Measurements from ENCODE around the gene ZNF18. TPM values are rescaled to one million over a fixed set of nuclear protein-coding genes. Genes with fewer than 3 reads are reported as not detected.
"Not testable (repeated sequence)": the region's sequence is repeated elsewhere in the genome, so short reads cannot be mapped to it uniquely, and the experiment has no call there.

The ZNF18 gene
- total and polyA plus RNA-seq, 2 donors, result 5.6 to 15.8 TPM

DNA sequence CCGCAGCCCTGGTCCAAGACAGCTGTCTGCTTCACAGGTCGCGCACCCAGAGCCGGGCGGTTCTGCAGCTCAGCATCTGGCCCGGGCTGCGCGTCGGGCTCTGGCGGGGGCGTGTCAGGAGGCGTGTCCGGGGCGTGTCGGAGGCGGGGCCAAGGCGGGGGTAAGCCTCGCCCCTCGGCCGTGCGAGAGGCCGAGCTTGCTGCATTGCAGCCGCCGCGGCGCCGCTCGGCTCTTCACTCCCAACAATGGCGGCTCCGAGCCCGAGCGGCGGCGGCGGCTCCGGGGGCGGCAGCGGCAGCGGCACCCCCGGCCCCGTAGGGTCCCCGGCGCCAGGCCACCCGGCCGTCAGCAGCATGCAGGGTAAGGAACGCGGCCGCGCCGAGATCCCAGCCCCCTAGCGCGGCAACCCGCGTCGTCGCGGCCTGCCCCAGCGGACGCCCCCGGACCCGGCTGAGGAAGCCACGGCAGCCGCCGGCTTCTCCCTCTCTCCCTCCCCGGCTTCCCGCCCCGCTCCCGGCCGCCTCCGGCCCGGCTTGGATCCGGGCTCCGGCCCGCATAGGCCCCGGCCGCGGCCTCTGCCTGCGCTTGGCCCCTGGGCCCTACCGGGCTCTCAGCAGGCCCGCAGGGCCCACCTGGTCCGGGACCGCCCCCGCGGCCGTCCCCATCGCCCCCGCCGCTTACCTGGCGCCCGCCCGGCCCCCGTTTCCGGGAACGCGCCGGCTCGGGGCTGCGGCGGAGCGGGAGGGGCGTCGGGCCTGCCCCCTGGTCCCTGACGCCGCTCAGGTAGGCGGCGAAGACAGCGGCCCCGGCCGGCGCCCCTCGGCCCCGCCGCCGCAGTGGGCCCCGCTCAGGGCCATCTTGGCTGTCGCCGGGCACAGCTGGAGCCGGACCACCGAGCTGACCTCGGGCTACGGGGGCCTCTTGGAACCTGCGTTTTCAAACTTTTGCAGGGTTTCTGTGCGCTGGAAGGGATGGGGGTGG is 23.7 kb upstream of the ZNF18 start, which contains the start of gene MAP2K4:
Gene MAP2K4, plus strand, starts transcription at position 236 of the 981 bp plus-strand sequence. Its CDS starts 10 bp downstream, at position 246.
- Histone ChIP-seq H3K36me3 (ENCODE audit: insufficient read depth) (no peaks in the 10 kb centered on the region), H3K4me3 (ENCODE audit: low read depth, low read length) (peak within 1 kb of the TSS; percentile 100), H3K4me1 (ENCODE audit: insufficient read depth) (no peaks in the 10 kb centered on the region), H3K27ac (ENCODE audit: low read depth) (peak within 1 kb of the TSS; percentile 94)
- WGBS, result under 1% methylated on average over 123 of the region's 123 CpGs
- DNase-seq (ENCODE audit: extremely low spot score), result peak; percentile 60

DNA sequence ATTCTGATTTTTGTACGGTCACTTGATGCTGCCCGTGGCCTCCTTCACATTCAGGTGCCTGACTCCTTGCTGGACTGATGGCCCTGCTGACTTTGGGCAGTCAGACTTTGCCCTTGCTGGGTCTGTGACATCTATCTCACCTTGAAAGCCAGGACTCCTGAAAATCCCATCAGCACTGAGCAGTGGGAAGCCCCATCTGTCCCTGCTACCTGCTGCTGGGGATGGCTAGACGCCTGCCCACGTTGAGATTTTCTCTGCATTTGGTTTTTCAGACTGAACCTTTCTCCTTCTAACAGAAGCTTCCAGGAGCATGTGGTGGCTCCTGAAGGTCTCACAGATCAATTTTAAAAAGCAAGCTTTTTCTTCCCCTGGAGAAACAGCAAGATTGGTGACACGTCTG is 10.2 kb upstream of the ZNF18 start:
- H3K4me3 ChIP-seq (ENCODE audit: low read depth, low read length), result no peak overlapping the region

GRCh38 chr17:11999696-12000095 is 2.4 kb upstream of the ZNF18 start:
- Histone ChIP-seq H3K27ac (ENCODE audit: low read depth) (no peak overlapping the region), H3K4me3 (ENCODE audit: low read depth, low read length) (no peak overlapping the region), H3K36me3 (ENCODE audit: insufficient read depth) (no peaks in the 10 kb centered on the region), H3K4me1 (ENCODE audit: insufficient read depth) (no peaks in the 10 kb centered on the region)
- WGBS, result 85% methylated on average over 5 of the region's 5 CpGs
- DNase-seq (ENCODE audit: extremely low spot score), result no peak

More for the DNA sequence above, 10.2 kb upstream of the ZNF18 start:
- no peak overlapping the region for H3K27ac ChIP-seq (ENCODE audit: low read depth)
- H3K36me3 ChIP-seq (ENCODE audit: insufficient read depth), result no peaks in the 10 kb centered on the region
- no peak for DNase-seq (ENCODE audit: extremely low spot score)
- H3K4me1 ChIP-seq (ENCODE audit: insufficient read depth), result no peaks in the 10 kb centered on the region
- WGBS, result 86% methylated on average over 5 of the region's 5 CpGs

- Histone ChIP-seq H3K4me1 (ENCODE audit: insufficient read depth) (no peaks in the 10 kb centered on the region), H3K27ac (ENCODE audit: low read depth) (no peak overlapping the region), H3K36me3 (ENCODE audit: insufficient read depth) (no peaks in the 10 kb centered on the region), H3K4me3 (ENCODE audit: low read depth, low read length) (peak overlapping the region; percentile 82)
- DNase-seq (ENCODE audit: extremely low spot score), result no peak
- WGBS, result 65% methylated on average over 4 of the region's 4 CpGs
Measured at GRCh38 chr17:11997972-11998233, 628 bp upstream of the ZNF18 start.

DNA sequence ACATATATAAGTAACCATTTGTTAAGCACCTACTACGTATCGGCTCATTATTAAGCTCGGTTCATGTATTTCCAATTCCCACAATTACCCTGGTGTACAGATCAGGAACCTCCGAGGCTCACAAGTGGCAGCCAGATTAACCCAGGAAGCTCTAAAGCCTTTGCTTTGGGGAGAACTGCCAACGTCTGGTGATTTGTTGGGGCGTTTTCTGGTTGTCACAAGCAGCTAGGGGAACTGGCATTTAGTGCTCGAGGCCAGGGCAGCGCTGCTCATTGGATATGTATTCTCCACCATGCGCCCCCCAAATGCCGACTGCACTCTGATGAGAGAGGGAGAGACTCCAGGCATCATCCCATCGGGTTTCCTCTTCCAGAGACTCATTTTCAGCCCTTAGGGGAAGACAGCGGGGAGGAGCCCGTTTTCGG is 541 bp downstream of the ZNF18 start:
- DNase-seq (ENCODE audit: extremely low spot score), result peak; percentile 5
- H3K4me1 ChIP-seq (ENCODE audit: insufficient read depth), result no peaks in the 10 kb centered on the region
- peak overlapping the region; percentile 92 for H3K27ac ChIP-seq (ENCODE audit: low read depth)
- no peaks in the 10 kb centered on the region for H3K36me3 ChIP-seq (ENCODE audit: insufficient read depth)
- peak overlapping the region; percentile 82 for H3K4me3 ChIP-seq (ENCODE audit: low read depth, low read length)
- under 1% methylated on average over 14 of the region's 14 CpGs for WGBS

GRCh38 chr17:11991461-11991860 is 5.8 kb downstream of the ZNF18 start:
- 67% methylated on average over 4 of the region's 4 CpGs for WGBS
- Histone ChIP-seq H3K36me3 (ENCODE audit: insufficient read depth) (no peaks in the 10 kb centered on the region), H3K27ac (ENCODE audit: low read depth) (no peak overlapping the region), H3K4me1 (ENCODE audit: insufficient read depth) (no peaks in the 10 kb centered on the region), H3K4me3 (ENCODE audit: low read depth, low read length) (no peak overlapping the region)
- DNase-seq (ENCODE audit: extremely low spot score), result no peak

GRCh38 chr17:11990363-11990983 is 6.8 kb downstream of the ZNF18 start:
- WGBS, result 83% methylated on average over 7 of the region's 7 CpGs
- H3K4me1 ChIP-seq (ENCODE audit: insufficient read depth), result no peaks in the 10 kb centered on the region
- DNase-seq (ENCODE audit: extremely low spot score), result no peak
- H3K36me3 ChIP-seq (ENCODE audit: insufficient read depth), result no peaks in the 10 kb centered on the region
- H3K27ac ChIP-seq (ENCODE audit: low read depth), result no peak overlapping the region
- no peak overlapping the region for H3K4me3 ChIP-seq (ENCODE audit: low read depth, low read length)

DNA sequence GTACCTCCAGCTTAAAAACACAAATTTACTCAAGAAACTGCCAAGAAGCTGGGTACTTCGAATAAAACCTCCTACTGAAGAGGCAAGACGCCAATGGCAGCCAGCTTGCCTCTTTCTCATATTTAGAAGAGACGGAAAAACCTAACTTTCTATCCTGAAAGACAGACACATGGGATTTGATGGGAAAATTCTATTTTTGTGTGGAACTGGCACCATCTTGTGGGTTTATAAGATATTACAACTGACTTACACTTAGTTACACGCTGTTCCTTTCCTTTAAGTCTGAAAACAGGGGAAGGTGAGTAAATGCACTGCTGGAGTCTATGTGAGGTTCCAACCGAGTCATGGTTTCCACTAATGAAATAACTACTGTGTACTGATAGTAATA is 10.3 kb downstream of the ZNF18 start:
- Histone ChIP-seq H3K4me1 (ENCODE audit: insufficient read depth) (no peaks in the 10 kb centered on the region), H3K27ac (ENCODE audit: low read depth) (no peak overlapping the region), H3K36me3 (ENCODE audit: insufficient read depth) (peaks cover 2% of the 10 kb centered on the region), H3K4me3 (ENCODE audit: low read depth, low read length) (no peak overlapping the region)
- 29% methylated on average over 5 of the region's 5 CpGs for WGBS
- peak; percentile 32 for DNase-seq (ENCODE audit: extremely low spot score)

- no peak overlapping the region for H3K27ac ChIP-seq (ENCODE audit: low read depth)
- DNase-seq (ENCODE audit: extremely low spot score), result no peak
- 90% methylated on average over 4 of the region's 4 CpGs for WGBS
- H3K4me3 ChIP-seq (ENCODE audit: low read depth, low read length), result no peak overlapping the region
- H3K36me3 ChIP-seq (ENCODE audit: insufficient read depth), result peaks cover 4% of the 10 kb centered on the region
- no peaks in the 10 kb centered on the region for H3K4me1 ChIP-seq (ENCODE audit: insufficient read depth)
Measured at GRCh38 chr17:11986179-11986941, 10.9 kb downstream of the ZNF18 start.

- no peak overlapping the region for H3K4me3 ChIP-seq (ENCODE audit: low read depth, low read length)
- WGBS, result 97% methylated on average over 4 of the region's 4 CpGs
- DNase-seq (ENCODE audit: extremely low spot score), result no peak
- no peak overlapping the region for H3K27ac ChIP-seq (ENCODE audit: low read depth)
- H3K4me1 ChIP-seq (ENCODE audit: insufficient read depth), result no peaks in the 10 kb centered on the region
- peaks cover 4% of the 10 kb centered on the region for H3K36me3 ChIP-seq (ENCODE audit: insufficient read depth)
Measured at GRCh38 chr17:11981862-11982261, 15.4 kb downstream of the ZNF18 start.

GRCh38 chr17:11980813-11981212 is 16.5 kb downstream of the ZNF18 start:
- Histone ChIP-seq H3K27ac (ENCODE audit: low read depth) (no peak overlapping the region), H3K36me3 (ENCODE audit: insufficient read depth) (peaks cover 4% of the 10 kb centered on the region), H3K4me3 (ENCODE audit: low read depth, low read length) (no peak overlapping the region), H3K4me1 (ENCODE audit: insufficient read depth) (no peaks in the 10 kb centered on the region)
- 99% methylated on average over 2 of the region's 2 CpGs for WGBS
- DNase-seq (ENCODE audit: extremely low spot score), result no peak

- DNase-seq (ENCODE audit: extremely low spot score), result no peak
- H3K4me1 ChIP-seq (ENCODE audit: insufficient read depth), result no peaks in the 10 kb centered on the region
- peaks cover 4% of the 10 kb centered on the region for H3K36me3 ChIP-seq (ENCODE audit: insufficient read depth)
- no peak overlapping the region for H3K27ac ChIP-seq (ENCODE audit: low read depth)
- WGBS, result 91% methylated on average over 3 of the region's 3 CpGs
- no peak overlapping the region for H3K4me3 ChIP-seq (ENCODE audit: low read depth, low read length)
Measured at GRCh38 chr17:11979795-11980194, 17.5 kb downstream of the ZNF18 start.

- not testable (repeated sequence) for H3K27ac ChIP-seq (ENCODE audit: low read depth); DNase-seq (ENCODE audit: extremely low spot score); H3K4me3 ChIP-seq (ENCODE audit: low read depth, low read length); H3K4me1 ChIP-seq (ENCODE audit: insufficient read depth); H3K36me3 ChIP-seq (ENCODE audit: insufficient read depth)
- 94% methylated on average over 19 of the region's 19 CpGs for WGBS
Measured at GRCh38 chr17:11972741-11973140, 24.5 kb downstream of the ZNF18 start.
